ENCODE data around the gene ACVR1B.

The ACVR1B gene

GRCh38 chr12:52037248-52037861 is 85.9 kb downstream of the ACVR1B start:
- POLR2A ChIA-PET: interaction anchor here (0.7 to 2.1 kb wide), 2 partner anchors 12 to 36 kb away, joined by 3 to 5 read pairs; no protein-coding TSS in a partner anchor
- peaks cover 8% of the 10 kb centered on the region; the same call in 1 of the 2 replicates for H3K4me1 ChIP-seq (ENCODE audit: control insufficient read depth, insufficient read depth, low read length)
- CTCF ChIA-PET: interaction anchor here (0.6 to 5.6 kb wide), 8 partner anchors 8 to 107 kb away, joined by 3 to 76 read pairs (median 4); no protein-coding TSS in a partner anchor
- H3K4me3 ChIP-seq (ENCODE audit: low read depth, low read length): peak overlapping the region; percentile 52
- H3K9me3 ChIP-seq (ENCODE audit: control insufficient read depth, insufficient read depth, low read depth, low read length): no peaks in the 10 kb centered on the region
- peak overlapping the region; percentile 60; the same call in 1 of the 2 replicates for H3K27ac ChIP-seq (ENCODE audit: extremely low read depth, low read depth, low read length)
- H3K36me3 ChIP-seq (ENCODE audit: control insufficient read depth in 2 of 2, insufficient read depth in 1 of 2, low read length in 2 of 2): no peaks in the 10 kb centered on the region
- TF ChIP-seq SP2 (tag by site-specific recombination; IDR thresholded peaks at IDR 0.05) (peak; percentile 23; the same call in 1 of the 2 replicates), ZNF639 (tag by site-specific recombination; IDR thresholded peaks at IDR 0.05) (no peak), ZNF580 (tag by site-specific recombination; IDR thresholded peaks at IDR 0.05) (no peak), ZBTB11 (tag by site-specific recombination; conservative IDR thresholded peaks at IDR 0.05; ENCODE audit: low read depth) (peak; percentile 42; the same call in 1 of the 2 replicates), ZNF292 (tag by site-specific recombination; IDR thresholded peaks at IDR 0.05; ENCODE audit: borderline replicate concordance, low read depth) (no peak), ZNF561 (tag by site-specific recombination; IDR thresholded peaks at IDR 0.05; ENCODE audit: borderline replicate concordance) (no peak), ZBTB26 (tag by site-specific recombination; optimal IDR thresholded peaks at IDR 0.05) (peak; percentile 71), TRIM28 (IDR thresholded peaks at IDR 0.05; ENCODE audit: borderline replicate concordance, low read length) (no peak), ZNF175 (tag by site-specific recombination; IDR thresholded peaks at IDR 0.05) (no peak), BCL6B (tag by site-specific recombination; IDR thresholded peaks at IDR 0.05) (no peak), ZNF571 (tag by site-specific recombination; IDR thresholded peaks at IDR 0.05) (no peak), ZNF785 (tag by site-specific recombination; IDR thresholded peaks at IDR 0.05) (no peak), KLF8 (tag by site-specific recombination; IDR thresholded peaks at IDR 0.05) (peak; percentile 40), ZNF404 (tag by site-specific recombination; IDR thresholded peaks at IDR 0.05) (no peak), ATF2 (tag by site-specific recombination; IDR thresholded peaks at IDR 0.05; ENCODE audit: low read depth) (no peak), ZNF133 (tag by site-specific recombination; IDR thresholded peaks at IDR 0.05) (no peak), ZNF600 (tag by site-specific recombination; IDR thresholded peaks at IDR 0.05) (0 out of 2 replicates have a peak, but pooled peaks have one; percentile 3), GLIS2 (tag by site-specific recombination; IDR thresholded peaks at IDR 0.05) (peak; percentile 87), REPIN1 (tag by site-specific recombination; IDR thresholded peaks at IDR 0.05; ENCODE audit: low read depth) (no peak), PRDM10 (tag by site-specific recombination; IDR thresholded peaks at IDR 0.05) (no peak), ZNF23 (tag by site-specific recombination; IDR thresholded peaks at IDR 0.05; ENCODE audit: borderline replicate concordance) (no peak), ZNF394 (tag by site-specific recombination; IDR thresholded peaks at IDR 0.05; ENCODE audit: borderline replicate concordance) (no peak)

All from HEK293 (cell line).